ENCODE data around the gene PDP2.
A peak's percentile ranks its signal among the peaks of the same experiment; 100 is the strongest.
"Not testable (repeated sequence)": the region's sequence is repeated elsewhere in the genome, so short reads cannot be mapped to it uniquely, and the experiment has no call there.

Gene PDP2

GRCh38 chr16:66862023-66862520 is 18.2 kb upstream of the PDP2 start:
- FAIRE-seq: no peak
- TF ChIP-seq POLR2A (IDR thresholded peaks at IDR 0.05; ENCODE audit: low read depth, low read length): no peak

GRCh38 chr16:66863707-66864106 is 16.6 kb upstream of the PDP2 start:
- DNase-seq (ENCODE audit: insufficient read length, low spot score): no peak
- TF ChIP-seq POLR2A (IDR thresholded peaks at IDR 0.05; ENCODE audit: low read depth, low read length): no peak
- FAIRE-seq: no peak

More at GRCh38 chr16:66862023-66862520, 18.2 kb upstream of the PDP2 start:
- no peak for DNase-seq (ENCODE audit: insufficient read length, low spot score)

GRCh38 chr16:66869424-66869823 is 10.9 kb upstream of the PDP2 start:
- DNase-seq (ENCODE audit: insufficient read length, low spot score) (no peak), FAIRE-seq (no peak)
- no peak for TF ChIP-seq POLR2A (IDR thresholded peaks at IDR 0.05; ENCODE audit: low read depth, low read length)

DNA sequence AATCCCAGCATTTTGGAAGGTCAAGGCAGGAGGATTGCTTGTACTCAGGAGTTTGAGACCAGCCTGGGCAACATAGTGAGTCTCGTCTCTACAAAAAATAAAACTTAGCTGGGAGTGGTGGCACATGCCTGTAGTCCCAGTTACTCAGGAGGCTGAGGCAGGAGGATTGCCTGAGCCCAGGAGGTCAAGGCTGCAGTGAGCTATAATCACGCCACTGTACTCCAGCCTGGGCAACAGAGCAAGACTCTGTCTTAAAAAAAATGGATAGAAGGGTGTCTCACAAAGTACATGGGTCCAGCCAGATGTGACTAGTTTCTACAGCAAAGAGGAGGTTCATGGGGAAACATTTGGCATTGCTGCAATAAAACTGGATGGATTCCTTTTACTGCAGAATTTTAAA is 9.0 kb upstream of the PDP2 start:
- not testable (repeated sequence) for FAIRE-seq; DNase-seq (ENCODE audit: insufficient read length, low spot score)

GRCh38 chr16:66871840-66872239 is 8.5 kb upstream of the PDP2 start:
- FAIRE-seq: no peak

DNA sequence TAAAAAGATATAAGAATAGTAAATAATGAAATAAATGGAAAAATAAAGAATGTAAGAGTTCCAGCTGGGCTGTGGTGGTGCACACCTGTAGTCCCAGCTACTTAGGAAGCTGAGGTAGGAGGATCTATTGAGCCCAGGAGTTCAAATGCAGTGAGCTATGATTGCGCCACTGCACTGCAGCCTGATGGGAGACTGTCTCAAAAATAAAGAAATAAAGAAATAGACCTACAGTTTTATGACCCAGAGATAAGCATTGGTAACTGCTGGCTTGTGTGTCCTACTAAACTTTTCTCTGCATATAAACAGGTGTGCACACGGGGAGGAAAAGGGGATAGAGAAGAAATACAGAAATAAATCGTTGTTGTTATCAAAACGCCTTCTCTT is 7.8 kb upstream of the PDP2 start:
- FAIRE-seq (no peak), DNase-seq (ENCODE audit: insufficient read length, low spot score) (no peak)
- no peak for TF ChIP-seq POLR2A (IDR thresholded peaks at IDR 0.05; ENCODE audit: low read depth, low read length)

More at GRCh38 chr16:66871840-66872239, 8.5 kb upstream of the PDP2 start:
- DNase-seq (ENCODE audit: insufficient read length, low spot score): no peak
- no peak for TF ChIP-seq POLR2A (IDR thresholded peaks at IDR 0.05; ENCODE audit: low read depth, low read length)

DNA sequence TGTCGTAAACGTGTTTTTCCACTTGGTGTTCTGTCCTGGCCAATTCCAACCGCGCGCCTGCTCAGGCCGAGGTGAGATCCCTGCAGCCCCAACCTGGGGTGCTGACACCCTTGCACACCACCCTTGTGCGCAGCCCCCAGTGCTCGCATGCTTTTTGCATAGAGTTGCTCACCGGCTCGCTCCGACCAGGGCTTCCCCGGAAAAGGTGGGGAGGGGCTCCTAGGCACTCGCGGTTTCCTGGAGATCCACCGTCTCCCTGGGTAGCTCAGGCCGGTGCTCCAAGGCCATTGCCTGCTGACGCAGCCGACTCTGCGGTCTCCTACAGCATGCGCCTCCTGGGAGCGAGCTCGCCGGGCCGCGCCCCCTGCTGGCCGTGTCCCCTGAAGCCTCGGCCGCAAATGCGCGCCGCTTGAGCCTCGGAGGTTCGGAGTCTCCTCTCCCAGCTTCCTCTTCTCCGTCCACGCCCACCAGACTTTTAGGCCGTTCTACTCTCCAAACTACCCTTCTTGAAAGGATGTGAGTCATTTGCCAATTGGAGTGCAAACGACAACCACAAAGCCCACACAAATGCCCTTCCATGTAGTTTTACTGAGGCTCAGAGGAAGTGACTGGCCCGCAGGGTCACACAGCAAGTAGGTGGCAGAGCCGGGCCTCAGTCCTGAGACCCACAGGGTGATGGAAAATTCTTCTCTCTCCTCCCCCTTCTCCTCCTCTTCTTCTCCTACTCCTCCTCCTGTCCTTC is 7.2 kb upstream of the PDP2 start:
- DNase-seq (ENCODE audit: insufficient read length, low spot score) (peak; percentile 72), FAIRE-seq (peak; percentile 89)
- no peak for TF ChIP-seq POLR2A (IDR thresholded peaks at IDR 0.05; ENCODE audit: low read depth, low read length)

- TF ChIP-seq POLR2A (IDR thresholded peaks at IDR 0.05; ENCODE audit: low read depth, low read length): no peak
- DNase-seq (ENCODE audit: insufficient read length, low spot score): no peak
- no peak for FAIRE-seq
These were observed 6.6 kb upstream of the PDP2 start for GRCh38 chr16:66873685-66874055.

DNA sequence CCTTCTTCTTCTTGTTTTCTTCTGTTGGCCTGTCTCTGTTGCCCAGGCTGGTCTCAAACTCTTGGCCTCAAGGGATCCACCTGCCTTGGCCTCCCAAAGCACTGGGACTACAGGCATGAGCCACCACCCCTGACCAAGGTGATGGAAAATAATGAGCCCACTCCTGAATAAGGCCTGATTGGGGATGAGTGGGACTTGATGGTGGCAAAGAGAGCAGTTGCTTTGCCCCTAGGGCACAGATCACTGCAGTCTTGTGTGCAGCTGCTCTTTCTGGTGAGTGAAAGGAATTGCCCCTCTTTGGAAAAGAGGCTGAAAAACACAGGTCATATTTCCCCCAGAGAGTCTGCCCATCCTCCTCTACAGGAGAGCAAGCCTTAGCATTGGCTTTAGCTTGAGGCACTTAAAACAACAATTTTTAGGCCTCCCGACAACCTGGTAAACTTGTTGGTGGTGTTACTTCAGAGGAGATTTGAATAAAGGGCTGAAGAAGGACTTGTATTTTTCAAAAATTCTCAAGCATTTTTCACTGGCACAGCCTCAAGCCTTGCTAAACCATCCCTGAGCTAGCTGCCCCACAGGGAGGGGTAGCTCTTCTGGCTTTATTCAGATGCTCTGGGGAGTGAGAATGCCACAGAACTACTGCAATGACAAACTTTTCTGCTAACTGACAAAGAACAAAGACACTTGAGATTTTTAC is 6.1 kb upstream of the PDP2 start:
- FAIRE-seq (no peak), DNase-seq (ENCODE audit: insufficient read length, low spot score) (no peak)
- no peak for TF ChIP-seq POLR2A (IDR thresholded peaks at IDR 0.05; ENCODE audit: low read depth, low read length)

- FAIRE-seq: no peak
- no peak for DNase-seq (ENCODE audit: insufficient read length, low spot score)
- TF ChIP-seq POLR2A (IDR thresholded peaks at IDR 0.05; ENCODE audit: low read depth, low read length): no peak
These were observed 2.2 kb upstream of the PDP2 start for GRCh38 chr16:66878067-66878466.

- no peak for FAIRE-seq
- no peak for TF ChIP-seq POLR2A (IDR thresholded peaks at IDR 0.05; ENCODE audit: low read depth, low read length)
- no peak for DNase-seq (ENCODE audit: insufficient read length, low spot score)
These were observed 701 bp downstream of the PDP2 start for GRCh38 chr16:66881014-66881417.

- TF ChIP-seq POLR2A (IDR thresholded peaks at IDR 0.05; ENCODE audit: low read depth, low read length): no peak
- FAIRE-seq (no peak), DNase-seq (ENCODE audit: insufficient read length, low spot score) (no peak)
These were observed 1.2 kb downstream of the PDP2 start for GRCh38 chr16:66881560-66881959.

DNA sequence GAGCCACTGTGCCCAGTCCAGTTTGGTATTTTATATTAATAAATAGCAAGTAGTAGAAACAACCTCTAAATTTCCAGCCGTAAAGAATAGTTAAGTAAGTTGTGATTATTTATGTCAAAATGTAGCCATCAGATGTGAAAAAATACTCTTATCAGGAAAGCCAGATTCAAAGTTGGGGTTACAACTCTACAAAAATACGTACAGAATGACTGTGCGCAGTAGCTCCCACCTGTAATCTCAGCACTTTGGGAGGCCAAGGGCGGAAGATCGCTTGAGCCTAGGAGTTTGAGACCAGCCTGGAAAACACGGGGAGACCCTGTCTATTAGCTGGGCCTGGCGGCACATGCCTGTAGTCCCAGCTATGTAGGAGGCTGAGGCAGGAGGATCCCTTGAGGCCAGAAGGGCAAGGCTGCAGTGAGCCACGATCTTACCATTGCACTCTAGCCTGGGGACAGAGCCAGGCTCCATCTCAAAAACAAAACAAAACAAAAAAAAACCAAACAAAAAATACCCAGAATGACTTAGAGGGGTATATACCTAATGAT is 1.7 kb downstream of the PDP2 start:
- no peak for DNase-seq (ENCODE audit: insufficient read length, low spot score)
- TF ChIP-seq POLR2A (IDR thresholded peaks at IDR 0.05; ENCODE audit: low read depth, low read length): no peak
- FAIRE-seq: no peak

DNA sequence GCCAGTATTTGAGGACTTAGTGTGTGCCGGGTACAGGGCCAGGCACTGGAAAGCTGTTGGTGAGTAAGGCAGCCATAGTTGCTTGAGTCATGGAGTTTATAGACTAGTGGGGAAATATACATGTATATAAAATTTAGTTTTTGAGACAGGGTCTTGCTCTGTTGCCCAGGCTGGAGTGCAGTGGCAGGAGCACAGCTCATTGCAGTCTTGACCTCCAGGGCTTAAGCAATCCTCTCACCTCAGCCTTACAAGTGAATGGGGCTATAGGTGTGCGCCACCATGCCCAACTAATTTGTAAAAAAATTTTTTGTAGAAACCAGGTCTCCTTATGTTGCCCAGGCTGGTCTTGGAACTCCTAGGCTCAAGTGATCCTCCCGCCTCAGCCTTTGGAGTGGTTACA is 2.4 kb downstream of the PDP2 start:
- TF ChIP-seq POLR2A (IDR thresholded peaks at IDR 0.05; ENCODE audit: low read depth, low read length): no peak
- FAIRE-seq (no peak), DNase-seq (ENCODE audit: insufficient read length, low spot score) (no peak)

- FAIRE-seq: no peak
- no peak for TF ChIP-seq POLR2A (IDR thresholded peaks at IDR 0.05; ENCODE audit: low read depth, low read length)
These were observed 5.2 kb downstream of the PDP2 start for GRCh38 chr16:66885491-66885890.

More at GRCh38 chr16:66885491-66885890, 5.2 kb downstream of the PDP2 start:
- DNase-seq (ENCODE audit: insufficient read length, low spot score): no peak

All from H54 (cell line).